ENCODE results near the gene FANCC.

- no peak for TF ChIP-seq CTCF (IDR thresholded peaks at IDR 0.05)
- TF ChIP-seq POLR2A (IDR thresholded peaks at IDR 0.05): no peak
Observed at GRCh38 chr9:95073918-95074317, 243.6 kb downstream of the FANCC start.
